Mucosa of stomach (tissue), 1 donor: ENCODE measurements around the gene GNAZ.

Experiments used
- H3K27me3 ChIP-seq: one replicate; pipeline ENCODE4 v1.7.0; 2013; ENCODE audit warnings: mild to moderate bottlenecking, low read length; ENCODE audit not compliant: control insufficient read depth, insufficient read depth
- H3K36me3 ChIP-seq: one replicate; pipeline ENCODE4 v1.7.0; 2013; ENCODE audit warnings: low read length; ENCODE audit not compliant: control insufficient read depth, insufficient read depth
- H3K4me1 ChIP-seq: one replicate; pipeline ENCODE4 v1.7.0; 2013; ENCODE audit warnings: mild to moderate bottlenecking, low read length; ENCODE audit not compliant: control insufficient read depth, insufficient read depth
- H3K4me3 ChIP-seq: one replicate; pipeline ENCODE4 v1.7.0; 2013; ENCODE audit warnings: low read length
- H3K9ac ChIP-seq: one replicate; pipeline ENCODE4 v1.7.0; 2013; ENCODE audit warnings: mild to moderate bottlenecking, low read length, moderate library complexity
- H3K9me3 ChIP-seq: one replicate; pipeline ENCODE4 v1.7.0; 2013; ENCODE audit warnings: mild to moderate bottlenecking, low read length, moderate library complexity; ENCODE audit not compliant: control insufficient read depth
- donor health status: Pancreatic carcinoma.

GNAZ gene

GRCh38 chr22:23150762-23151161 is 80.4 kb downstream of the GNAZ start:
- Histone ChIP-seq H3K36me3 (no peaks in the 10 kb centered on the region), H3K4me1 (peaks cover 5% of the 10 kb centered on the region), H3K27me3 (no peaks in the 10 kb centered on the region), H3K9me3 (no peaks in the 10 kb centered on the region), H3K4me3 (no peak overlapping the region), H3K9ac (no peak overlapping the region)

- no peak overlapping the region for H3K9ac ChIP-seq
- H3K4me1 ChIP-seq: peaks cover 7% of the 10 kb centered on the region
- H3K9me3 ChIP-seq: no peaks in the 10 kb centered on the region
- no peak overlapping the region for H3K4me3 ChIP-seq
- no peaks in the 10 kb centered on the region for H3K36me3 ChIP-seq
- H3K27me3 ChIP-seq: no peaks in the 10 kb centered on the region
Measured at GRCh38 chr22:23151827-23152226, 81.5 kb downstream of the GNAZ start.

- Histone ChIP-seq H3K9ac (no peak overlapping the region), H3K27me3 (no peaks in the 10 kb centered on the region), H3K9me3 (no peaks in the 10 kb centered on the region), H3K4me1 (peaks cover 11% of the 10 kb centered on the region), H3K4me3 (no peak overlapping the region), H3K36me3 (no peaks in the 10 kb centered on the region)
Measured at GRCh38 chr22:23152238-23153114, 82.2 kb downstream of the GNAZ start.

- Histone ChIP-seq H3K27me3 (no peaks in the 10 kb centered on the region), H3K4me3 (no peak overlapping the region), H3K9ac (no peak overlapping the region), H3K9me3 (no peaks in the 10 kb centered on the region), H3K4me1 (peaks cover 7% of the 10 kb centered on the region), H3K36me3 (no peaks in the 10 kb centered on the region)
Measured at GRCh38 chr22:23153994-23154393, 83.7 kb downstream of the GNAZ start.

GRCh38 chr22:23154461-23154860 is 84.1 kb downstream of the GNAZ start:
- no peaks in the 10 kb centered on the region for H3K27me3 ChIP-seq
- no peaks in the 10 kb centered on the region for H3K36me3 ChIP-seq
- H3K9me3 ChIP-seq: no peaks in the 10 kb centered on the region
- H3K4me1 ChIP-seq: peaks cover 7% of the 10 kb centered on the region
- H3K4me3 ChIP-seq: no peak overlapping the region
- H3K9ac ChIP-seq: no peak overlapping the region

- Histone ChIP-seq H3K27me3 (no peaks in the 10 kb centered on the region), H3K36me3 (no peaks in the 10 kb centered on the region), H3K4me3 (no peak overlapping the region), H3K9ac (no peak overlapping the region), H3K9me3 (no peaks in the 10 kb centered on the region), H3K4me1 (peaks cover 7% of the 10 kb centered on the region)
Measured at GRCh38 chr22:23155143-23155542, 84.8 kb downstream of the GNAZ start.

GRCh38 chr22:23155831-23156230 is 85.5 kb downstream of the GNAZ start:
- H3K36me3 ChIP-seq: no peaks in the 10 kb centered on the region

GRCh38 chr22:23156286-23156685 is 86.0 kb downstream of the GNAZ start:
- Histone ChIP-seq H3K36me3 (no peaks in the 10 kb centered on the region), H3K4me1 (peaks cover 7% of the 10 kb centered on the region), H3K9ac (no peak overlapping the region), H3K9me3 (no peaks in the 10 kb centered on the region), H3K4me3 (no peak overlapping the region), H3K27me3 (no peaks in the 10 kb centered on the region)

More at GRCh38 chr22:23155831-23156230, 85.5 kb downstream of the GNAZ start:
- Histone ChIP-seq H3K9me3 (no peaks in the 10 kb centered on the region), H3K4me1 (peaks cover 7% of the 10 kb centered on the region), H3K4me3 (no peak overlapping the region), H3K27me3 (no peaks in the 10 kb centered on the region), H3K9ac (no peak overlapping the region)

- no peaks in the 10 kb centered on the region for H3K27me3 ChIP-seq
- H3K4me1 ChIP-seq: peaks cover 7% of the 10 kb centered on the region
- no peak overlapping the region for H3K4me3 ChIP-seq
- H3K9me3 ChIP-seq: no peaks in the 10 kb centered on the region
- no peak overlapping the region for H3K9ac ChIP-seq
- H3K36me3 ChIP-seq: no peaks in the 10 kb centered on the region
Measured at GRCh38 chr22:23157560-23158515, 87.5 kb downstream of the GNAZ start.

- H3K4me3 ChIP-seq: no peak overlapping the region
- peaks cover 8% of the 10 kb centered on the region for H3K4me1 ChIP-seq
- no peaks in the 10 kb centered on the region for H3K36me3 ChIP-seq
- no peak overlapping the region for H3K9ac ChIP-seq
- no peaks in the 10 kb centered on the region for H3K9me3 ChIP-seq
- H3K27me3 ChIP-seq: no peaks in the 10 kb centered on the region
Measured at GRCh38 chr22:23158516-23159290, 88.4 kb downstream of the GNAZ start.

GRCh38 chr22:23159291-23159630 is 88.9 kb downstream of the GNAZ start:
- H3K9ac ChIP-seq: no peak overlapping the region
- peaks cover 13% of the 10 kb centered on the region for H3K4me1 ChIP-seq
- H3K36me3 ChIP-seq: no peaks in the 10 kb centered on the region

More at GRCh38 chr22:23159291-23159630, 88.9 kb downstream of the GNAZ start:
- H3K27me3 ChIP-seq: no peaks in the 10 kb centered on the region
- H3K9me3 ChIP-seq: no peaks in the 10 kb centered on the region
- no peak overlapping the region for H3K4me3 ChIP-seq
